Esophagus muscularis mucosa (tissue), 4 donors: ENCODE data around the gene SLC17A3. TPM values are rescaled to one million over a fixed set of nuclear protein-coding genes. Genes with fewer than 3 reads are reported as not detected.

ENCODE experiments used
- DNase-seq: peaks from one replicate; pipeline ENCODE4 v3.0.0-alpha.2; 2017; ENCODE audit errors: extremely low spot score
- H3K27ac ChIP-seq, 4 donors: fragments of 200-600 bp; sonication (generic); replicated peaks in 1 of 4; 1 replicate in 3 of 4; 2 replicates in 1 of 4; pipeline ENCODE4 v1.5.1; 2016 to 2019; ENCODE audit warnings: mild to moderate bottlenecking in 1 of 4
- H3K27me3 ChIP-seq, 4 donors: fragments of 200-600 bp; sonication (generic); one replicate each; pipeline versions ENCODE4 v1.5.1 to v1.6.0; 2016 to 2019
- H3K36me3 ChIP-seq, 4 donors: fragments of 200-600 bp; sonication (generic); one replicate each; pipeline ENCODE4 v1.5.1; 2016 to 2019
- H3K4me1 ChIP-seq, 4 donors: fragments of 200-600 bp; sonication (generic); one replicate each; pipeline ENCODE4 v1.5.1; 2016 to 2019
- H3K4me3 ChIP-seq, 4 donors: fragments of 200-600 bp; sonication (generic); 1 replicate in 2 of 4; 2 replicates in 2 of 4; pipeline ENCODE4 v1.5.1; 2016 to 2019; ENCODE audit warnings: mild to moderate bottlenecking in 4 of 4, moderate library complexity in 1 of 4
- H3K9me3 ChIP-seq, 4 donors: fragments of 200-600 bp; sonication (generic); 1 replicate in 3 of 4; 2 replicates in 1 of 4; pipeline ENCODE4 v1.5.1; 2016 to 2019
- CTCF ChIP-seq, 3 experiments: fragments of 200-600 bp in 2 of 3; fragments of 450-650 bp in 1 of 3; sonication (generic) in 2 of 3; IDR thresholded peaks; one replicate each; pipeline ENCODE4 v1.5.1; 2017 to 2019; ENCODE audit warnings: antibody characterized with exemption in 3 of 3, mild to moderate bottlenecking in 2 of 3, moderate library complexity in 1 of 3
- EP300 ChIP-seq: sonication (generic); formaldehyde crosslinking; IDR thresholded peaks from one replicate; pipeline ENCODE4 v1.6.1; 2017; ENCODE audit warnings: antibody characterized with exemption
- POLR2A ChIP-seq: fragments of 450-650 bp; IDR thresholded peaks from one replicate; pipeline ENCODE4 v1.6.1; 2017; ENCODE audit warnings: antibody characterized with exemption, moderate library complexity, mild to moderate bottlenecking, low read depth
- POLR2AphosphoS5 ChIP-seq, 2 donors: sonication (generic); formaldehyde crosslinking; IDR thresholded peaks; one replicate each; pipeline ENCODE4 v1.6.1; 2017; ENCODE audit warnings: antibody characterized with exemption in 2 of 2
- WGBS: methylation state at CpG from one replicate; pipeline ENCODE4 v1.1.5; 2018; 5-methylcytosine and 5-hydroxymethylcytosine counted together
- intact Hi-C: fragments of 100-400 bp; cut with DNase I; formaldehyde crosslinking; loops from one replicate; pipeline ENCODE4 v1.15.1; 2023
- total RNA-seq, 4 donors: library from RNA; depleted of rRNA; stranded (reverse); fragments of >200 nt; gene quantifications; one replicate each; pipeline versions ENCODE4 v1.1.0 to v1.2.1, GENCODE V29; 2016

Gene SLC17A3
- total RNA-seq, 4 donors from 2014 or later = not detected

GRCh38 chr6:25907475-25908014, 33.5 kb upstream of the SLC17A3 start:
- Histone ChIP-seq H3K27ac (no peak overlapping the region), H3K27me3 (peaks cover 0 to 10% (median 0%) of the 10 kb centered on the region in 4 donors), H3K4me1 (no peaks in the 10 kb centered on the region), H3K9me3 (no peaks in the 10 kb centered on the region), H3K36me3 (no peaks in the 10 kb centered on the region), H3K4me3 (no peak overlapping the region)
- 68% methylated on average over 1 of the region's 1 CpG for WGBS
- intact Hi-C loops = no loop called here
- TF ChIP-seq POLR2AphosphoS5 (IDR thresholded peaks at IDR 0.05) (no peak), POLR2A (no peak), EP300 (no peak), CTCF (IDR thresholded peaks at IDR 0.05) (no peak)
- no peak for DNase-seq

- no peak for TF ChIP-seq POLR2AphosphoS5 (IDR thresholded peaks at IDR 0.05)
- TF ChIP-seq CTCF (IDR thresholded peaks at IDR 0.05) = no peak
- TF ChIP-seq POLR2A = no peak
- TF ChIP-seq EP300 = no peak
- WGBS = 86% methylated on average over 4 of the region's 4 CpGs
- H3K27me3 ChIP-seq = peaks cover 0 to 10% (median 0%) of the 10 kb centered on the region in 4 donors
Measured at GRCh38 chr6:25903467-25904099, 29.5 kb upstream of the SLC17A3 start.

GRCh38 chr6:25902071-25902470, 28.0 kb upstream of the SLC17A3 start:
- Histone ChIP-seq H3K4me1 (no peaks in the 10 kb centered on the region), H3K9me3 (no peaks in the 10 kb centered on the region), H3K27ac (no peak overlapping the region), H3K4me3 (no peak overlapping the region), H3K36me3 (no peaks in the 10 kb centered on the region), H3K27me3 (peaks cover 0 to 5% (median 0%) of the 10 kb centered on the region in 4 donors)
- WGBS = 100% methylated on average over 1 of the region's 1 CpG
- intact Hi-C loops = no loop called here
- TF ChIP-seq EP300 = no peak
- no peak for TF ChIP-seq CTCF (IDR thresholded peaks at IDR 0.05)
- TF ChIP-seq POLR2AphosphoS5 (IDR thresholded peaks at IDR 0.05) = no peak
- no peak for TF ChIP-seq POLR2A
- DNase-seq = no peak

More at GRCh38 chr6:25903467-25904099, 29.5 kb upstream of the SLC17A3 start:
- Histone ChIP-seq H3K27ac (no peak overlapping the region), H3K4me3 (no peak overlapping the region), H3K4me1 (no peaks in the 10 kb centered on the region), H3K36me3 (no peaks in the 10 kb centered on the region), H3K9me3 (no peaks in the 10 kb centered on the region)
- intact Hi-C loops = no loop called here
- DNase-seq = no peak

- WGBS = 94% methylated on average over 1 of the region's 1 CpG
- TF ChIP-seq EP300 = no peak
- TF ChIP-seq POLR2AphosphoS5 (IDR thresholded peaks at IDR 0.05) = no peak
- TF ChIP-seq CTCF (IDR thresholded peaks at IDR 0.05) = no peak
- TF ChIP-seq POLR2A = no peak
- intact Hi-C loops = no loop called here
Measured at GRCh38 chr6:25900843-25901242, 26.8 kb upstream of the SLC17A3 start.

More at GRCh38 chr6:25900843-25901242, 26.8 kb upstream of the SLC17A3 start:
- Histone ChIP-seq H3K36me3 (no peaks in the 10 kb centered on the region), H3K4me1 (no peaks in the 10 kb centered on the region), H3K9me3 (no peaks in the 10 kb centered on the region), H3K27ac (no peak overlapping the region), H3K4me3 (no peak overlapping the region), H3K27me3 (no peaks in the 10 kb centered on the region)
- no peak for DNase-seq
